Astrocyte of the spinal cord (primary cell): ENCODE data around the gene SERPINB5.

Experiments used
- DNase-seq: peaks from one replicate; pipeline ENCODE4 v3.0.0; 2011; ENCODE audit warnings: low read depth, low spot score
- H3K4me3 ChIP-seq: 2 replicates; pipeline ENCODE4 v1.5.1; 2011; ENCODE audit warnings: low read depth, mild to moderate bottlenecking, low read length, moderate library complexity
- in situ Hi-C: cut with HindIII; loops from 2 replicates; pipeline ENCODE4 v1.10.0; 2017; ENCODE audit warnings: low sequenced_read_pairs
- TF ChIP-seq, protein P1 (sequence below): IDR thresholded peaks from 2 replicates; pipeline ENCODE4 v1.5.1; 2012; ENCODE audit warnings: low read depth, mild to moderate bottlenecking, low read length, inconsistent platforms

Gene SERPINB5

DNA sequence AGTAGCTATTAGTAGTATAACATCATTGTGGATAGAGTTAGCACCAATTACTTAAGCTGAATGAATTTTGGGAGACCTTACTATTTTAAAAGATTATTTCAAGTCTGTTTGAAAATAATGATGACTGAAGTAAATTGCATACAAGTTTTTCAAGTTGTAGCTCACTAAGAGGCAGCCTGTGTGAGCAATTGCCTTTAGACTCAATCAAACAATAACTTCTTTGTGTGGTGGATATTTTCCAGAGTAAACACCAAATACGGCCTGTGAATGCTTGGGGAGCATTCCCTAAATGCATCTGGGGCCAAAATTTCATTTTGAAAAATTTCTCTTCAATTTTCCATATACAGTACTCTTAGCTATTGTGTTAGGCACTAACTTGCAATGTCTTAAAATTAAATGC is 73.3 kb downstream of the SERPINB5 start:
- no peak for DNase-seq
- in situ Hi-C loops: no loop called here
- H3K4me3 ChIP-seq: no peak overlapping the region
- TF ChIP-seq, protein P1, sequence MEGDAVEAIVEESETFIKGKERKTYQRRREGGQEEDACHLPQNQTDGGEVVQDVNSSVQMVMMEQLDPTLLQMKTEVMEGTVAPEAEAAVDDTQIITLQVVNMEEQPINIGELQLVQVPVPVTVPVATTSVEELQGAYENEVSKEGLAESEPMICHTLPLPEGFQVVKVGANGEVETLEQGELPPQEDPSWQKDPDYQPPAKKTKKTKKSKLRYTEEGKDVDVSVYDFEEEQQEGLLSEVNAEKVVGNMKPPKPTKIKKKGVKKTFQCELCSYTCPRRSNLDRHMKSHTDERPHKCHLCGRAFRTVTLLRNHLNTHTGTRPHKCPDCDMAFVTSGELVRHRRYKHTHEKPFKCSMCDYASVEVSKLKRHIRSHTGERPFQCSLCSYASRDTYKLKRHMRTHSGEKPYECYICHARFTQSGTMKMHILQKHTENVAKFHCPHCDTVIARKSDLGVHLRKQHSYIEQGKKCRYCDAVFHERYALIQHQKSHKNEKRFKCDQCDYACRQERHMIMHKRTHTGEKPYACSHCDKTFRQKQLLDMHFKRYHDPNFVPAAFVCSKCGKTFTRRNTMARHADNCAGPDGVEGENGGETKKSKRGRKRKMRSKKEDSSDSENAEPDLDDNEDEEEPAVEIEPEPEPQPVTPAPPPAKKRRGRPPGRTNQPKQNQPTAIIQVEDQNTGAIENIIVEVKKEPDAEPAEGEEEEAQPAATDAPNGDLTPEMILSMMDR: no peak

DNA sequence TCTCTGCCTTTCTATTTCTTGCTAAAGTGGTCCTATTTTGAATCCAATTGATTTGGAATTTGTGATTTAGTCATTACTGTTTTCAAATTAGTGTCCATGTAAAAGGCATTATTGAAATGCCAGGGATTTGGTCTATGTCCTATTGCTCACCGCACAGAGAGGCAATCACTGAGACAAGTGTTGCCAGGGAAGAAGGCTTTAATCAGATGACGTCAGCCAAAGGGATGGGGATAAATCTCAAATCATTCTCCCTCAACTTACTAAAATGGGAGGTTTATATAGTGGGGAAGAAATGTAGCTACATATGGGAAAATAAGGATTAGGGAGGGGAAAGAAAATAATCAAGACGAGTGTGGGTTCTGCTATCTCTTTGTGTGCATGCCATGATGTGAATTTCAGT is 75.0 kb downstream of the SERPINB5 start:
- in situ Hi-C loops: no loop called here
- DNase-seq: no peak
- TF ChIP-seq, protein P1: no peak
- no peak overlapping the region for H3K4me3 ChIP-seq

DNA sequence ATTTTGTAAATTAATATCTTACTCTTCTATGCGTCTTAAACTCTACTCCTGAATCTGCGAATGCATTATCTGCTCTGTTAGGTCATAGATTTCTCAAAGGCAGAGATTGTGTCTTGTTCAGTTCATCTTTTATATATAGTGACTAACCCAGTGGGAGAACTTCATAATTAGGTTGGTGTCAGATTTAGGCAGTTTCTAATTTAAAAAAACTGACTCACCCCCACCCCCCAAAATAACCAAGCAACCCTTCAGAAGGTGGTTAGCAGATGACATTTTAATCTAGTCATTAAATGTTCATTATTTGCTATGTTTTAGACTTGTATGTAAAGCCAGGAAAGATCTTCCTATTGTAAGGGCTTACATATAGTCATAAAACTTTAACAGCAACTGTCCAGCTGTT is 75.8 kb downstream of the SERPINB5 start:
- in situ Hi-C loops: no loop called here
- TF ChIP-seq, protein P1: no peak
- no peak overlapping the region for H3K4me3 ChIP-seq
- DNase-seq: no peak

DNA sequence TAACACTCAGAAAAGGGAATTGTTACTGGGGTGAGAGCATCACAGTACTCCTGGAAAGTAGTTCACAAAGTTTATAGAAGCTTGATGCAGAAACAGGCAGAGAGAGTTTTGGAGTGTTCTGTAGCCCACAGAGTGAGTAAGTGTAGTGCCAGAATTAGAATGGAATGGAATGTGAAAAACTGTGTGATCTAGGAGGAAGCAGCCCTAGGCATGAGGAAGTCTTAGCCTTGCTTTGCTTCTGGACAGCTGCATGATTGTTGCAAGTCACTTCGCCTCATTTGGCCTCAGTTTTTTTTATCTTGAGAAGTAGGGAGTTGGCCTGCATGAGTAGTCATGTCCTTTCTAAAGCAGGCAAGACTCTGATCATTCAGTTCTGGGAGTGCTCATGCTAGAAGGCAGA is 76.3 kb downstream of the SERPINB5 start:
- DNase-seq: peak; percentile 69
- TF ChIP-seq, protein P1: no peak
- no peak overlapping the region for H3K4me3 ChIP-seq
- in situ Hi-C loops: no loop called here
